ENCODE measurements around the gene FAT1.

Gene FAT1

GRCh38 chr4:186724058-186724863 lies 605 bp upstream of the FAT1 start:
- no peak for FAIRE-seq

- no peak for FAIRE-seq
These were observed 812 bp downstream of the FAT1 start for GRCh38 chr4:186722796-186723291.

- FAIRE-seq: no peak
These were observed 3.5 kb downstream of the FAT1 start for GRCh38 chr4:186719925-186720694.

GRCh38 chr4:186717556-186717955 lies 6.1 kb downstream of the FAT1 start:
- FAIRE-seq: no peak

GRCh38 chr4:186715077-186715476 lies 8.6 kb downstream of the FAT1 start:
- FAIRE-seq: no peak

DNA sequence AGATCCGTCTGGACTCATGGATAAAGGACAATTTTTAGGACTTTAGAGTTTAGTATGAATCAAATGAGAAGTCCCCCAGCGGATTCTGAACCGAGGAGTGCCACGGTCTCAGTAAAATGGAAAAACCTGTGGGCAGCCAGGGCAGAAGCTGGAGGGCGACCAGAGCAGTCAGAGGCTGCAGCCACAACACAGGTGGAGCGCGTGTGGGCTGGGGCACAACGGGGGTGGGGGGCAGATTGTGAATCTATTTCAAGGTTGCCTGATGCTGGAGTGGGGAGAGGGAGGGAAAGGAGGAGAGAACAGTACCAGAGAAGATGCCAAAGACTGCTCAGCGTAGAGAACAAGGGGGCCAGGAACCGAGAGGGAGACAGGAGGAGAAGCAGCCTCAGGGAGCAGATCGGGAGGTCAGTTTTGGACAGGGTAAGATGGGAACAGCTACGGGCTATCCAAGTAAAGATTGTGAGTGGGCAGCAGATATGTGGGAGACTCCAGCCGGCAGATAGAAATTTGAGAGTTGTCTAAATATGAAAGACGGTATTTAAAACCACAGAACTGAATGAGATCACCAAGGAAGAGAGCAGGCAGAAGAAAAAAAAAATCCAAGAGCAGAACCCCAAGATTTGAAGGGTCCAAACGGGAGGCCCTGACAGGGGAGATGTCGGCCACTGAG lies 9.5 kb downstream of the FAT1 start:
- FAIRE-seq: no peak

DNA sequence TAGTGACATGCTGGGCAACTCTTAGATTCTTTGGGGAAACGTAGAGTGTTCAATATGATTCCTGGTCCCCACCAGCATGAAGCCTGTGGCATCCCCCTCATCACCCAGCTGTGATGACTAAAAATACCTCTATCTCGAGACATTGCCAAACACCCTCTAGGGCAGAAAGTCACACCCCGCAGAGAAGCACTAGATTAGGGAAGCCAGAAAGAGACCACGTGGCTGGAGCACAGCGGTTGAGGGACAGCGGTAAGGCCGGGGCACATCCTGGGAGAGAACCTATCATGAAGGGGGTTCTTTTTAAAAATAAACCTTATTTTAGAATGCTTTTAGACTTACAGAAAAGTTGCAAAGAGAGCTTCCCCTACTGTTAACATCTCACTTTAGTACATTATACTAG lies 11.0 kb downstream of the FAT1 start:
- no peak for FAIRE-seq

GRCh38 chr4:186710521-186711119 lies 13.0 kb downstream of the FAT1 start:
- FAIRE-seq: no peak

- no peak for FAIRE-seq
These were observed 14.1 kb downstream of the FAT1 start for GRCh38 chr4:186709517-186709916.

GRCh38 chr4:186708554-186708953 lies 15.1 kb downstream of the FAT1 start:
- FAIRE-seq: no peak

GRCh38 chr4:186707996-186708395 lies 15.7 kb downstream of the FAT1 start:
- no peak for FAIRE-seq

- FAIRE-seq: no peak
These were observed 16.1 kb downstream of the FAT1 start for GRCh38 chr4:186707574-186707973.

- FAIRE-seq: no peak
These were observed 19.6 kb downstream of the FAT1 start for GRCh38 chr4:186704057-186704456.

GRCh38 chr4:186703510-186703909 lies 20.1 kb downstream of the FAT1 start:
- FAIRE-seq: no peak

DNA sequence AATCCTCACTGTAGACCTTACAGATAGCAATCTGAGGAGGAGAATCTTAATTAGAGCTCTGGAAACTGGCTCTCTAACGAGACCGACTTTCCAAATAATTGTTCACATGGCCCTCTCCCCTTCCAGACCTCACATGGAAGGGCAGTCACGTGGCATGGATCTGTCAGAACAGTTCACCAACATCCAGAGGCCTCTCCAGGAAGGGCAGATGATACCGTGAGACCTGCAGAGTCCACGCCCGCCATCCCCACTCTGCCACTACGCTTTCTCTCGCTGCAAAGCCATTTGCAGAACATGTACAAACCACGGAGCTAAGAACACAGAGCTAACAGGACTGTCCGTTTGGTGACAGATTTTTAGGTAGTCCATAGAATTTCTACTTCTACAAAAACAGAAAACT lies 20.7 kb downstream of the FAT1 start:
- no peak for FAIRE-seq

DNA sequence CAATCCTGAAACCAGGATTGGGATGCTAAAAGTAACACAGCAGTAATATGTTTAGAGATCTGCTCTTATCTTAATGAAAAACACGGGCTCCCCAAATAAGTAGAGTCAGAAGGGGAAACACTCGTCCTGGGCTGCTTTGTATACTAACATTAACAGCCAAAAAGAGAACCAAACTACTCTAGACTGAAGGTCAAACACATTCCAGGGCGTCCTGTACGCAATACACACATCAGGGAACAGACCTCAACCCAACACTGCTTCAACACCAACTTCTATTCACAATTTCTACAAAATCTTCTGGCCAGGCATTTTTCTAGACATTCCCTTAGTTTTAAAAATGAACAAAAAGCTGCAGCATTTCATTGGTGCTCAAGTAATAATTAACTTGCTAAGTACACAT lies 21.4 kb downstream of the FAT1 start:
- no peak for FAIRE-seq

GRCh38 chr4:186701788-186702187 lies 21.9 kb downstream of the FAT1 start:
- FAIRE-seq: no peak

- FAIRE-seq: no peak
These were observed 22.4 kb downstream of the FAT1 start for GRCh38 chr4:186701273-186701672.

GRCh38 chr4:186700746-186701145 lies 22.9 kb downstream of the FAT1 start:
- no peak for FAIRE-seq

DNA sequence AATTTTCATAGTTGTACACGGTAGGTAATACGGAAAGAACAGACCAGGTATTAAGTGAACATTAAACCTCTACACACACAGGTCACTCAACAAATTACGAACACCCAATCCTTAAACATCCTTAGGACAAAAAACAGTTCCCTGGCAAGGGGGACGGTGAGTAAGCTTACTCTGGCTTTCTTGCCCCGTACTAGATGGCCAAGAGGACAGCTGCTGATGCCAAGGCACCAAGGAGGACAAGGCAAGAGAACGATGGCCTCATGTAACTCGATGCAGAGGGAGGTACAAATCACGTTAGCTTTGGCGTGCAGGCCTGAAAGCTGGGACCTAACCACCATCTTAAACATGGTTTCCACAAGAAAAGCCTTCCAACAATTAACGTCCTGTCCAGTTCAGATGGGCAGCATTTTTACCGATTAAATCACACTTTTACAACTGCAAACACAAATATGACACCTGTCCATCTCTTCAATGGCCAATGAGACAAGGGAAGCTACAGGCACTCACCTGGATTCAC lies 23.7 kb downstream of the FAT1 start:
- FAIRE-seq: no peak

DNA sequence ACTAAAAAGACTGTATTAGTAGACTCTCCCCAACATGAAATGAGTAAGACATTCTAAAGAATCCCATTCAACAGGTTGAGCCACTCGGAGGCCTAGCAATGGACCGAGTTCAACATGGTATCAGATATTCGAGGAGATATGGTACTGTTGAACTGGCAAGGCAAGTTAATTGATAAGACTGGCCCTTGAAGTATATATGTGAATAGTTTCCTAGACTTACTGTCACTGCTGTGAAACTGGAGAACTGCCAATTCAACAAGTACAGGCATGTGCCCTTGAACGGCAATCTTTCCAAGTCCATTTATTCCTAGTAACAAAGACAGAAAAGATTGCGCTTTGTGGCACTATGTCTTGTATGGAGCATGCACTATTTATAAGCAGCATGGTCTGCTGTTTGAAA lies 24.4 kb downstream of the FAT1 start:
- FAIRE-seq: no peak

DNA sequence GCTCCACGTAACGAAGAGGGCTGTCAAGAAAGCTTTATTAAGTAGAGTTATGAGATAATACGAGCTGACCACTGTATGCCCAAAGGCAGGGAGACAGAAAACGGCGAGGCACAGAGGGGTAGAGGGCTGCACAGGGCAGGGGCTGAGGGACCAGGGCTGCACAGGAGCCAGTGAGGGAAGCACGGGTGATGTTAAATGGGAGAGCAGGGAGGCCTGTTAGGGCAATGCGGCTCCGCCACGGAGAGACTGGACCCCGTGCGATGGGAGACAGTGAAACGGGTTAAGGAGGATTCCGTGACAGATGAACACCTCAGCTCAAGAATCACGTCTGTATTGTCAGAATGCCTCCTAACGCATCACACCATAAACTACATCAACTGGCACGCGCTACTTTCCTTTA lies 25.1 kb downstream of the FAT1 start:
- FAIRE-seq: no peak

GRCh38 chr4:186698028-186698427 lies 25.6 kb downstream of the FAT1 start:
- FAIRE-seq: no peak

All from A204.1 (cell line).